GM18909 (cell line): Measurements from ENCODE around the gene MTERF4.
A peak's percentile ranks its signal among the peaks of the same experiment; 100 is the strongest.
"Not testable (repeated sequence)": the region's sequence is repeated elsewhere in the genome, so short reads cannot be mapped to it uniquely, and the experiment has no call there.

ENCODE experiments used
- ATAC-seq: cut with Tn5 transposase; IDR thresholded peaks from one replicate; pipeline ENCODE4 v1.9.1; 2021; ENCODE audit warnings: mild to moderate bottlenecking; ENCODE audit not compliant: unreplicated experiment, poor library complexity

MTERF4 gene

DNA sequence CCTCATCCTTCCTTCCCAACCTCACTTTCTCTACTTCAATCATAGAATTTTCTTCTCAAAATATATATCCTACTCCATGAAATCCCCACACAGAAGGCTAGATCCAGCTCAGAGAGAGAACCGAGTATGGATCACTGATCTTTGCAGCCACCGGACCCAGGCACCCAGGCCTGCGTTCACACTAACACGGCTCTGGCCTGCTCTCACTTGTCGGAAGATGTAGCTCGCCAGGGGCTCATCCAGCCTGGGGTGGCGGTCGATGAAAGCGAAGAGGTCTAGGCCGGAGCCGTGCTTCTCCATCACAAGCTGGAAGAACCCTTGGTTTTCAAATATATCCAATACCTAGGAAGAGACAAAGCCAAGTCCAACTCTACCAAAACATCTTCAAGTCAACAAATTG lies 12.7 kb upstream of the MTERF4 start:
- ATAC-seq, result no peak

DNA sequence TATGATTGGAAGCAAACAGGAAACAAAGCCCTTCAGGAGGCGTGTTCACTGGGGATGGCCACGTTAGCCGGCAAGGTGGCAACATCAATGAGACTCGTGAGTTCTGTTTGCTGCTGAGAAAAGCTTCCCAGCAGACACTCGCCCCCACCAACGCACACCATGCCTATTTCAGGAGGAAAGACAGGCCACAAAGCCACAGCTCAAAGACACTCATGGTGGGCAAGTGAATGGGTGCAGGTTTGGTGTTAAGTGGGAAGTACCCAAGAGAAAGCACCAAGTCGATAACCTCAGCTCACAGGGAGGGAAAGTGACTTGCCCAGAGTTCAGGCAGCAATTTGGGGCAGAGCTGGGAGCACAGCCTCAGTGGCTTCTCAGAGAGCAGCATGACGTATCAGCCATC lies 10.5 kb upstream of the MTERF4 start:
- ATAC-seq, result no peak

DNA sequence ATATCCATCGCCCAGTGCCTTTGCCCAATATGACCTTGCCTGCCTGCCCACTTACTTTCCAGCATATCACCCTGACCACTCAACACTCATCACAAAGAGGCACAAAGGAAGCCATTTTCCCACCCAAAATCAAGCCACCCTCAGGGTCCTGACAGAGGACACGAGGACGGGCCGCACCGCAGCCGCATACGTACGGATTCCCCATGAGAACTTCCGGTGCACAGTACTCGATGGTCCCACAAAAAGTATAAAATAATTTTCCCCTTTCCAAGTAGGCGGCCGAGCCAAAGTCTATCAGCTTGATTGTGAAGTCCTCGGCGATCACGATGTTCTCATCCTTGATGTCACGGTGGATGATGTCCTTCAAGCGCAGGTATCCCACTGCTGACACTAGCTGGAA lies 10.0 kb upstream of the MTERF4 start:
- no peak for ATAC-seq

DNA sequence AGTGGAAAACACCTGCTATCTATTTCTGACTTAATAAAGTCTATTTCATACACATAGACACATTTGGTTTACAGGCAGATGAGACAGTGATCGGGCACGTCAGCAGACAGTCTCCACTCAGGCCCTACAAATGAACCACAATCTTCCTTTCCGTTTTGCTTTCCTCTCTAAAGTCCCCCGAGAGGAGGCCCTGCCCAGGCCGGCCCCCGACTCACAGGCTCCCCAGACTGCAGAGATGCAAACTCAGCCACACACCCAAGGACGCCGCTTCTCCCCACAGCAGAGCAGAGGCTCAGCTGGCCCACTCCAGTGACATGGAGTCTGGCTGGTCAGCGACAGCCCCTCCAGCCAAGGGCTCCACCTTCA lies 9.3 kb upstream of the MTERF4 start:
- peak; percentile 37 for ATAC-seq

DNA sequence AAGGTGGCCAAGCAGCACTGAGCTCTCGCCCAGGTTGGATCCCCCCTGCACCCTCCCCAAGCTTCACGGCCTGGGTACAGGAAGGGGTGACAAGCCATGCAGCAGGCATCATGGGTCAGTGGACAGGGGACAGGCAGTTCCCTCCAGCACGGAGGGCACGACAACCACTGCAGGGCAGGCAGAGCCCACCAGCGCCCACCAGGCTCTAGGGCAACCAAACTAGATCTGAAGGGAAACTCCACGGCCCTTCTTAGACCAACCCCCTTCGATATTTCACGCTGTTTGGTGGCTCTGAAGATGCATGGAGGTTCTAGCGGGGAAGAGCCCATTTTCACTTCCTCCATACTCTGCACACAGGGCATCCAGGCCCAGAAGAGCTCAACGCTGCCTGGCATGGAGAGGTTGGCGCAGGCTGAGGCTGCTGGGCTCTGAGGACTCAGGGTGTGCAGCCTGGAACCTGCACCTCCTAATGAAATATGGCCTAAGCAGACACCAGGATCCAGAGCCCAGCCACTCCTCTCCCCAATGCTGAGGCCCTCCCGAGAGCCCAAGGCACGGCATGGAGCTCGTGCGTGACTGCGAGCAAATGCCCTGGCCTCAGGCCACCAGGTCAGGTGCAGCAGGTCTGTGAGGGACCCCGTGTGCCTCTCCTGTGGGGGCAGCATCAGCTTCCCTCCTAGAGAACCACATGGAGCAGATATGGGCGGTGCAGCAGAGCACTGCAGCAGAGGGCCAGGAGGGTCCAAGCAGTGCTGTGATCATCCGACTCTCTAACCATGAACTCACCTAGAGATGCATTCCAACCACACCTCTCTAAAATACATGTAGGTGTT lies 8.7 kb upstream of the MTERF4 start:
- peak; percentile 49 for ATAC-seq

DNA sequence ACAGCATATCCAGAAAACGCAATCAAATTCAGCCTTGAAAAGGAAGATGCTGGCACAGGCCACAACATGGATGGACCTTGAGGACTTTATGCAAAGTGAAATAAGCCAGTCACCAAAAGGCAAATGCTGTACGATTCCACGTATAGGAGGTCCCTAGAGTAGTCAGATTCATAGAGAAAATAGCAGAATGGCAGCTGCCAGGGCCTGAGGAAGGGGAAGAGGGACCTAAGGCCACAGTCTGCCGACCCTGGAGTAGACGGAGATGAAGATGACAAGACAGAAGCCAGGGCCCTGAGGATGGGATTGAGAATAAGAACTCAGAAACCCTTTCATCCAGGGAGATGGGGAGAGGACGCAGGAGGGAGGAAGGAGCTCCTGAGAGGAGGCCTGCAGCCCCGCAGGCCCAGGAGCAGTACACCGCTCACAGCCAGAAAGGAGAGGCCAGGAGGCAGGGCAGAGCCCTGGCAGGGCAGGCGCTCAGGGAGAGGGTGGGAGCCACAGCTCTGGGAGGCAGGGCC lies 8.1 kb upstream of the MTERF4 start:
- ATAC-seq, result no peak

DNA sequence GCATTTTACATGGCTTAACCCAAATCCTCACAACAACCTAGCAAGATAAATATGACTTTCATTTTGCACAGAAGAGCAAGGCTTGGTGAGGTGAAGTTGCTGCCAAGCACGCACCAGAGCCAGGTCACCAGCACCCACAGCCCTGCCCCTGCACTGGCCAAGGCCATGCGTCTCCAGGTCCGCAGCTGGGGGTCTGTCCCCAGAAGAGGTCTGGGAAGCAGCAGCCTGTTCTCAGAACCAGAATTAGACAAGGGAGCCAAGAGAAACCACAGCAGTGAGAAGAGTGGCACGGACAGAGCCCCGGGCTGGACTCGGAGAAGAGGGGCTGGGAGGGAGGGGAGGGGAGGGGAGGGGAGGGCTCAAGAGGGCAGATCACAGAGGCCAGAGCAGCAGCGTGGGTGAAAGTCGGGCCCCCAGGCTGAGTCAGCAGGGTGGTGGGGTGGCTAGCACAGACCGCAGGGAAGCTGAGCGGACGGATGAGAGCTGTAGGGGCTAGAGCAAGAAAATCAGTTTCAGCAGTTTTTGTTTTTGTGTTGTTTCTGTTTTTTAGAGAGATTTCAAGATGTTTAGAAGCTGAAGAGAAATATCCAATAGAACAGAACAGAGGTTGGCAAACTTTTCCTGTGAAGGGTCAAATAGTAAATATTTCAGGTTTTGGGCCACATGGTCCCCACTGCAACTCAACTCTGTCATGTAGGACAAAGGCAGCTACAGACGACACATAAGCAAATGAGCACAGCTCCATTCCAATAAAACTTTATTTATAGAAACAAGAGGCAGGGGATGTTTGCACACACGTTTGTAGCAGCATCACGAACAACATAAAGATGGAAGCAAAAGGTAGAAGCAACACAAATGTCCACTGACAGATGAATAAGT lies 7.4 kb upstream of the MTERF4 start:
- no peak for ATAC-seq

DNA sequence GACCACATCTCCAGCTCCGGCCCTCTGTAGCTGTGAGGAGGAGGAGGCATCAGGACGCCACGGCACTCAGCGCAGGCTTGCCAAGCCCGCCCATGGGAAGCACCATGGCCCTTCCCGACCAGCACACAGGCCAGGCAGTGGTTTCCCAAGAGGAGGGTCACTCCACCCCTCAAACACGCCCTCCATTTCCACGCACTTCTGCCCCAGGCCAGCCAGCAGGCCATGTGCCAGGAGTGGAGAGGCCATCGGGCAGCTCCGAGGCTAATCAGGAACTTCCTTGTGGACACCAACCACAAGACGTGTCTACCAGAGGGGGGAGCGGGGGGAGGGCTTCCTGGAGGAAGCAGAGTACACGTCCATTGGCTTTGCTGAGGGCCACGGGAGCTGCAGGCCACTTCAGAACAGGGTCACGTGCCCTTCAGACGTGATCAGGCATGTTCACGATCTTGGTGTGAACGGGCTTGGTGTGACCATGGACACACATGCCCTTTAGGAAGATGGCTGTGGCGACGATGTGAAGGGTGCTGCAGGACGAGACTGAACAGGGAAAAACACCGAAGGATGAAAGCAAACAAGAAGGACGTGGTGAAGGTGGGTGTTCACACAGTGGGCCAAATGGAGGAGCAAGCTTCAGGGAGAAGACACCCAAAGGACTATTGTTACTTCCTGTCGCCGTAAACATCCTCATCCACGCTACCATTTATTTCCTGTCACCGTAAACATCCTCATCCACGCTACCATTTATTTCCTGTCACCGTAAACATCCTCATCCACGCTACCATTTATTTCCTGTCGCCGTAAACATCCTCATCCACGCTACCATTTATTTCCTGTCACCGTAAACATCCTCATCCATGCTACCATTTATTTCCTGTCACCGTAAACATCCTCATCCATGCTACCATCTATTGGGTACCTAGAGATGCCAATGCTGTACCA lies 6.5 kb upstream of the MTERF4 start:
- ATAC-seq, result no peak

DNA sequence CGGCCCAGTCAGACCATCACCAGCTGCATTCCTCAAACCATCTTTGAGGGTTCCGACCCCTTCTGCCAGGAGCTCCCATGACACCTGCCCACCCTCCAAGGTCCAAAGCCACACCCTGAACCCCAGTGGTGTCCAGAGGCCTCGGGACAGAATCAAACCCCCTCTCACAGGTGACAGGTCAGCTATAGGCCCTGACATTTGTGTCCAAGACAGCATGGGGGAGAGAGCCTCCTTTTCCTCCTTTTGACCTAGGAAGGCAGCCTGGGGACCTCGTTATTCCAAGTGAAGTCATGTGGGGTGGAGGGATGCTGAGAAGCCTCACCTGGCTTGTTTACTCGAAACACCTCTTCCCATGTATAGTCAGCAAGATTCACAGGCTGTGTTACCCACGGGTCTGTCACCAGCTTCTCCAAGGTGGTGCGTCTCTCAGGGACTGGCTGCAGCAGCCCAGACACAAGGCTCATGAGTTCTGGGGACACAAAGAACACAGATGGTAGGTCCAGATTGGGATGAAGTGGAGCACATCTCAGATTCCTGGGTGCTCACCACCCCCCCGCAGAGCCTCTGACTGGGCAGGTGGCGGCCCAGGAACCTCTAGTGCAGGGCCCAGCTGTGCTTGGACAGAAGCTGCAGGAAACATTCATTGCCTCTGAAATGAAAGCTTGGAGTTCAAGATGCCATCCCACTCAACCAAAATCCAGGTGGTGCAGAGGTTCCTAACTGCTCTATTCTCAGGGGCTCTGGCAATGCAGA lies 5.1 kb upstream of the MTERF4 start:
- no peak for ATAC-seq

DNA sequence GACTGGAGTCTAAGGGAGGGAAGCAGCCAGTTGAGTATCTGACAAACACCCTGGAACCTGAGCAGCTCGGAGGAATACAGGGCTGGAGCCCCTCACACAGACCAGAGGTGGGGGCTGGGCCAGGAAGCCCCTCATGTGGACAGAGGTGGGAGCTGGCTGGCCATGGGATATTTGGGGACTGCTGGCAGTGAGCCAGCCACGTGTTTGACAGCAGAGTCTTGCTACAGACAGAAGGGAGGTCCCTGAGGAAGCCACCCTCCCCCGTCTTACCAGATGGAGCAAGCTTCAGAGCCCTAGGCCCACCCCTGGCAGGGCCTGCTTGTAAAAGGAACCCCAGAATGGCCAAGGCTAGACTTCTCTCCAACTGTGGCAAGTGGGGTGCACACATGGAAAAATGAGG lies 3.6 kb upstream of the MTERF4 start:
- ATAC-seq, result no peak

DNA sequence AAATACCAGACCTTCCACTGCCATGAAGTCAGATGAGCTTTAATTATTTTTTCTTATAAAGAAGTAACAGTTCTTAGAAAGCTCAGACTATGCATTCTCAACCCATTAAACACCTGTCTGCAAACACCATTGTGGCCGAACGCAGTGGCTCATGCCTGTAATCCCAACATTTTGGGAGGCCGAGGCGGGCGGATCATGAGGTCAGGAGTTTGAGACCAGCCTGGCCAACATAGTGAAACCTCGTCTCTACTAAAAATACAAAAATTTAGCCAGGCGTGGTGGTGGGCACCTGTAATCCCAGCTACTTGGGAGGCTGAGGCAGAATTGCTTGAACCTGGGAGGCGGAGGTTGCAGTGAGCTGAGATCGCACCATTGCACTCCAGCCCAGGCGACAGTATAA lies 2.5 kb upstream of the MTERF4 start:
- ATAC-seq, result not testable (repeated sequence)

DNA sequence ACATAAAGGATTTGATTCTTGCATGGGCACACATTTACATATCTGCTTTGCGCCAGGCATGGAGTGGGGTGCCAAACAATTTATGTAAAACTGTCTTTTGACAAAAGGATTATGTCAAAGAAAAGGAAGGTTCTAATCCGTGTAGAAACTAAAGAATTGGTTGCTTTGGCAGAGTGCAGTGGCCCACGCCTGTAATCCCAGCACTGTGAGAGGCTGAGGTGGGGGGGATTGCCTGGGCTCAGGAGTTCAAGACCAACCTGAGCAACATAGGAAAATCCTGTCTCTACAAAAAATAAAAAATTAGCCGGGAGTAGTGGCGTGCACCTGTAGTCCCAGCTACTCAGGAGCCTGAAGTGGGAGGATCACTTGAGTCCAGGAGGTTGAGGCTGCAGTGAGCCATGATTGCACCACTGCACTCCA lies 1.1 kb upstream of the MTERF4 start:
- ATAC-seq, result no peak

DNA sequence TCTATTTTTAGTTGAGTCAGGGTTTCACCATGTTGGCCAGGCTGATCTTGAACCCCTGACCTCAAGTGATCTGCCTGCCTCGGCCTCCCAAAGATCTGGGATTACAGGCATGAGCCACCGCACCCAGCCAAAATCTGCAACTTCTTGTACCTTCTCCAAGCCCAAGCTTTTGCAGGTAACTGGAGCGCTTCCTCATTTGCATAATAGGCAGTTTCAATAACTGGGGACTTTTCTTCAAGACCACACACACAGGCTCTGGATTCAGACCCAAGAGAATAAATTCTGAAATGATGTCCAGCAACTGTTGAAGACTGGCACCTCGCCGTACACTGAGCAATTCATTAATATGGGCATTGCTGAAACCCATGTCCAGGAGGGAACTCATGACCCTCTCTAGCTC lies 2.8 kb downstream of the MTERF4 start:
- no peak for ATAC-seq

DNA sequence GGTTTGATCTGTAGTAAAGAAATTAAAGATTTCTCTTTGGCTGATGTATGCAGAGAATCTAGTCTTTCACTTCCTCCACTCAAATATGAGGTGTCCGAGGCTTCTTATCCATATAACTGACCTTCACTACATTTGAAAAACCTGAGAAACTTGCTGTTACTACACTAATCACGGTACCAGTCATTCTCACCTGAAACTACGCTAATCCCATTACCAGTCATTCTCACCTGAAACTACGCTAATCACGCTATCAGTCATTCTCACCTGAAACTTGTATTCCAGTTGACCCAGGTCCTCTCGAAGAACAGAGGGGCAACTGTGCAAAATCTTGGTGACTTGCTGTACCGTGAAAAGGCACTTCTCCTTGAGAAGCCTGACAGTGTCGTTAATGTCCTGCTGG lies 5.1 kb downstream of the MTERF4 start:
- no peak for ATAC-seq

DNA sequence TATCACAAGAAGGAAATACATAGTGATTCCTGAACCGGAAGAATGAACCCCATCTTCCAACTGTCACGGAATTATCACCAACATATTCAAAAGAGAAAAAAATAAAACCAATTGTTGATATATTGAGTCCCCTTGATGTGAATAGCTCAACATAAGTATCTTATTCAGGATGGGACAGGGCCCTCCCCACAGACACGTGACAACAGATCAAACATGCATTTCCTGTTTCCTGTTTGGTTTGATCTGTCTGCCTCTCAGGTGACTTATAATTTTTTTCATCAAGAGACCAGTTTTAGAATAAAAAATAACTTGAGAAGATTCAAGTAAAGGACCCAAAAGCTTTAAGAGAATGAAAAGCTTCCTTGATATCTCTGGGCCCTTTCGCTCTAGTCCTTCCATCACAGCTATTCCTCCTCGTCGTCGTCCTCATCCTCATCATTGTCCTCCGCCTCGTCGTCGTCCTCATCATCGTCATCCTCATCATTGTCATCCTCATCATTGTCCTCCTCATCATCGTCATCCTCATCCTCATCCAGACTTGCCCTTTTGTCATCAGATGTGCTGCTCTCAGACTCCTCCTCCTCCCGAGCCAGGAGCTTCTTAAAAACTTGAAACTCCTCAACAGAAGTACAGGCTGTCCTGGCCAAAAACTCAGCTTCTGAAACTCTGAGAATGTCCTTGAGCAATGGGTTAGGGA lies 6.3 kb downstream of the MTERF4 start:
- no peak for ATAC-seq

DNA sequence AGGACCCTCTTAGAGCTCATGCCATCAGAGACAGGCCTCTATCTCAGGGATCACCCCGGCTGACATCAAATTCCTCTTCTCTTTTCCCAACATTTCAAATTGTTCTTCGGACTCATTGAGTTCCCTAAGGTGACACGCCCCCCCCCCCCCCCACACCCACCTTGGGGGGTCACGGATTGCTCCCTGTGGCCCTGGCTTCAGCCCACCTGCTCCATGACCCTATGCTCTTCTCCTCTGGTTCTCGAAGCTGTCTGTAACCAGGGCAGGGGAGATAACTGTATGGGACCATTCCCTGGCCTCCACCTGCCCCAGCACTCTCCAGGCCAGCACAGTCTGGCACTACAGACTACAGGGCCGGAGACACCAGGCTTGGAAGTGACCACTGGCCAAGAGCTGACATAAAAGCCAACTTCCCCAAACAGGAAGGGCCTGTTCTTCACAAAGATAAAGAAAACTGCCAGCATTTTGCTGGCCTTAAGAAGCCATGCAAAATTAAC lies 7.1 kb downstream of the MTERF4 start:
- ATAC-seq, result no peak

DNA sequence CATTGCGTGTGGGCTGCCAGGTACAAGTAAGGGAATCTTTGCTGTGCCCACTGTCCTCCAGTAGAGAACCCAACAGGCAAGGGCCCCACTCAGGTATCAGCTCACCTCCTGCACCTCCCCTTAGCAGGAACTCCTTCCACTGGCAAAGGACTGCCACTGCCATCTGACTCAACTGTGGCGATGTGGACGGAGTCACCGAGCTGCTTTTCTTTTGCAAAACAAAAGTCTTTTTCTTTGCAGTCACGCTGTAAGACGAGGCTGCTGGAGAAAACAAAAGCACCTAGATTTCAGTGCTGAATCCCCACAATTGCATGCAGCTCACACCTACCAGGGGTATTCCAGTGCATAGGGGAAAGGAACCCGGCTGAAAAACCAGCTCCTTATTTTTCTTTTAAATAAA lies 7.9 kb downstream of the MTERF4 start:
- ATAC-seq, result no peak

DNA sequence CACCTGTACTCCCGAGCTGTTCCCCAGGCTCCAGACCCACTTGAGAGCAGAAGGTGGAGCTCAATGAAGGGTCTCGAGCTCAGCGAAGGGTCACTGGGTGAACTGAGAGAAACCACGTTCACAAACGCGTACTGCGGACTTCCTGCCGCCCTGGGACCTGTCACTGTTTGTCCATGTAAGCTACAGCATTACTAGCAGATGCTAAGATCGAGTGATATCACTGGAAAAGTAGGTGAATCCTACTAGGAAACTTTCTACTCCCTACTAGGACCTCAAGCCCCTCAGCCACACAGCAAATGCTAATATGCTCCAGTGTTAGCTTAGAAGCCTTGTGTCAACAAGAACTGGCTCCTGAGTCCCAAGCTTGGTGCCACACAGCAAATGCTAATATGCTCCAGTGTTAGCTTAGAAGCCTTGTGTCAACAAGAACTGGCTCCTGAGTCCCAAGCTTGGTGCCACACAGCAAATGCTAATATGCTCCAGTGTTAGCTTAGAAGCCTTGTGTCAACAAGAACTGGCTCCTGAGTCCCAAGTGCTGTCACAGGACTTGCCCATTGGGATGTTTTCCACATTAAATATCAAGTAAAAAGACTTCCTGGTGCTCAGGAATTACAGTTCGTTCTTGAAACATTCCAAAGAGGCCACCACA lies 8.8 kb downstream of the MTERF4 start:
- not testable (repeated sequence) for ATAC-seq
